Breast epithelium (tissue), 4 donors: ENCODE measurements around the gene TOMM34. TPM values are rescaled to one million over a fixed set of nuclear protein-coding genes. Genes with fewer than 3 reads are reported as not detected.

Source experiments
- DNase-seq, 2 donors: peaks; one replicate each; pipeline ENCODE4 v3.0.0-alpha.2; 2019; ENCODE audit warnings: low spot score in 2 of 2
- H3K27ac ChIP-seq, 2 donors: fragments of 200-600 bp; sonication (generic) in 1 of 2; one replicate each; pipeline ENCODE4 v1.5.1; 2016 to 2019; ENCODE audit warnings: mild to moderate bottlenecking in 1 of 2
- H3K27me3 ChIP-seq, 2 donors: fragments of 200-600 bp; sonication (generic) in 1 of 2; one replicate each; pipeline versions ENCODE4 v1.5.1 to v1.6.0; 2017 to 2019; ENCODE audit warnings: control low read depth in 1 of 2, mild to moderate bottlenecking in 1 of 2
- H3K36me3 ChIP-seq: fragments of 200-600 bp; one replicate; pipeline ENCODE4 v1.5.1; 2019
- H3K4me1 ChIP-seq, 2 donors: fragments of 200-600 bp; sonication (generic); one replicate each; pipeline ENCODE4 v1.5.1; 2016 to 2019; ENCODE audit warnings: control low read depth in 1 of 2
- H3K4me3 ChIP-seq, 3 donors: fragments of 200-600 bp; sonication (generic); 1 replicate in 2 of 3; 2 replicates in 1 of 3; pipeline ENCODE4 v1.5.1; 2016 to 2019; ENCODE audit warnings: mild to moderate bottlenecking in 3 of 3, moderate library complexity in 2 of 3
- H3K9me3 ChIP-seq, 2 donors: fragments of 200-600 bp; sonication (generic) in 1 of 2; one replicate each; pipeline ENCODE4 v1.5.1; 2016 to 2019; ENCODE audit warnings: control low read depth in 1 of 2
- POLR2A ChIP-seq: fragments of 450-650 bp; IDR thresholded peaks from one replicate; pipeline ENCODE4 v1.6.1; 2016; ENCODE audit warnings: antibody characterized with exemption, mild to moderate bottlenecking, moderate library complexity
- POLR2AphosphoS5 ChIP-seq, 3 donors: sonication (generic); formaldehyde crosslinking; IDR thresholded peaks; one replicate each; pipeline ENCODE4 v1.6.1; 2017; ENCODE audit warnings: antibody characterized with exemption in 3 of 3
- intact Hi-C: fragments of 100-400 bp; cut with DNase I; formaldehyde crosslinking; loops from one replicate; pipeline ENCODE4 v1.15.1; 2023; ENCODE audit warnings: low total_unique reads
- total RNA-seq, 3 donors: library from RNA; depleted of rRNA; stranded (reverse); fragments of >200 nt; gene quantifications; one replicate each; pipeline ENCODE4 v1.1.0, GENCODE V29; 2016
- TF ChIP-seq, protein P1 (sequence below), 3 donors: fragments of 450-650 bp; IDR thresholded peaks; one replicate each; pipeline ENCODE4 v1.5.1; 2016 to 2017; ENCODE audit warnings: antibody characterized with exemption in 3 of 3, mild to moderate bottlenecking in 3 of 3, moderate library complexity in 3 of 3

TOMM34 gene
- total RNA-seq, 3 donors from 2014 or later: 14.6 to 21.0 (median 20.3) TPM

DNA sequence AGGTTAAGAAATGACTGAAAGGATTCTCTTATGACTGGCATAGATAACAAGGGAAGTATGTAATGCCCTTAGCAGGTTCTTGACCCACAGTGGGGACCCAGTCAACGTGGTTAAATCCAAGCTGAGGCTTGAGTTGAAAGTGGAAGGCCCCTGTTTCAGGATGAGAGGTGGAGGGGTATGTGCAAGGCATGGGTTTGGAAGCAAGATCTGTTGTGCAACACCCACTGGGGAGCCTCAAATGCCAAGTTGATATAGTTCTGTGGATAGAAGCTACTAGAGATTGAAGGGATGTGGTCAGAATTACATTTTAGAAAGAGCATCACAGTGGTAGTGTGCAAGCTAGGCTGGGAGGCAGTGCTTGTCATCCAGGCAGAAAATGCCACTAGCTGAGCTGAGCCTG is 45.3 kb downstream of the TOMM34 start:
- Histone ChIP-seq H3K4me1 (no peaks in the 10 kb centered on the region), H3K27ac (no peak overlapping the region), H3K27me3 (no peaks in the 10 kb centered on the region), H3K36me3 (no peaks in the 10 kb centered on the region), H3K4me3 (no peak overlapping the region), H3K9me3 (no peaks in the 10 kb centered on the region)
- DNase-seq: no peak
- intact Hi-C loops: loop anchor here (5.0 kb wide), 1 partner anchor 903 kb away; no protein-coding TSS in a partner anchor
- TF ChIP-seq POLR2A: no peak

DNA sequence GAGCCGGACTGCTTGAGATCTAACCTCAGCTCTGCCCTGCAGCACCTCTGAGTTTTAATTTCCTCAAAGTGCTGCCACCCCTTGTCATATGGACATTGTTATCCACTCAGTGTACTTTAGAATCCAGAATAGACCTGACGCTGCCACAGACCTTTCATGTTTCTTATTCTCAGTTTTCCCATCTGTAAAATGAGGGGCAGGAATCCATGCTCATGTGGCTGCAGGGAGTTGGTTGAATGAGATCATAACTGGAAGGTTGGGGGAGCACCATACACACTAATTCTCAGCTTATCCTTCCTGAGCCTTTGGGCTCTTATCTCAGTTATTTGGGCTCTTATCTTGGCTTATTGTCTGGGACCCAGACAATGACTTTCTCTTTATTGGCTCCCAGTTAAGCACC is 48.0 kb downstream of the TOMM34 start:
- Histone ChIP-seq H3K27me3 (no peaks in the 10 kb centered on the region), H3K9me3 (no peaks in the 10 kb centered on the region), H3K4me1 (peaks cover 0 to 3% of the 10 kb centered on the region in 2 donors), H3K27ac (no peak overlapping the region), H3K4me3 (no peak overlapping the region), H3K36me3 (no peaks in the 10 kb centered on the region)
- TF ChIP-seq, protein P1, sequence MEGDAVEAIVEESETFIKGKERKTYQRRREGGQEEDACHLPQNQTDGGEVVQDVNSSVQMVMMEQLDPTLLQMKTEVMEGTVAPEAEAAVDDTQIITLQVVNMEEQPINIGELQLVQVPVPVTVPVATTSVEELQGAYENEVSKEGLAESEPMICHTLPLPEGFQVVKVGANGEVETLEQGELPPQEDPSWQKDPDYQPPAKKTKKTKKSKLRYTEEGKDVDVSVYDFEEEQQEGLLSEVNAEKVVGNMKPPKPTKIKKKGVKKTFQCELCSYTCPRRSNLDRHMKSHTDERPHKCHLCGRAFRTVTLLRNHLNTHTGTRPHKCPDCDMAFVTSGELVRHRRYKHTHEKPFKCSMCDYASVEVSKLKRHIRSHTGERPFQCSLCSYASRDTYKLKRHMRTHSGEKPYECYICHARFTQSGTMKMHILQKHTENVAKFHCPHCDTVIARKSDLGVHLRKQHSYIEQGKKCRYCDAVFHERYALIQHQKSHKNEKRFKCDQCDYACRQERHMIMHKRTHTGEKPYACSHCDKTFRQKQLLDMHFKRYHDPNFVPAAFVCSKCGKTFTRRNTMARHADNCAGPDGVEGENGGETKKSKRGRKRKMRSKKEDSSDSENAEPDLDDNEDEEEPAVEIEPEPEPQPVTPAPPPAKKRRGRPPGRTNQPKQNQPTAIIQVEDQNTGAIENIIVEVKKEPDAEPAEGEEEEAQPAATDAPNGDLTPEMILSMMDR (IDR thresholded peaks at IDR 0.05): no peak
- TF ChIP-seq POLR2AphosphoS5 (IDR thresholded peaks at IDR 0.05) (no peak), POLR2A (no peak)
- intact Hi-C loops: loop anchor here (5.0 kb wide), 1 partner anchor 900 kb away; no protein-coding TSS in a partner anchor
- DNase-seq: no peak

DNA sequence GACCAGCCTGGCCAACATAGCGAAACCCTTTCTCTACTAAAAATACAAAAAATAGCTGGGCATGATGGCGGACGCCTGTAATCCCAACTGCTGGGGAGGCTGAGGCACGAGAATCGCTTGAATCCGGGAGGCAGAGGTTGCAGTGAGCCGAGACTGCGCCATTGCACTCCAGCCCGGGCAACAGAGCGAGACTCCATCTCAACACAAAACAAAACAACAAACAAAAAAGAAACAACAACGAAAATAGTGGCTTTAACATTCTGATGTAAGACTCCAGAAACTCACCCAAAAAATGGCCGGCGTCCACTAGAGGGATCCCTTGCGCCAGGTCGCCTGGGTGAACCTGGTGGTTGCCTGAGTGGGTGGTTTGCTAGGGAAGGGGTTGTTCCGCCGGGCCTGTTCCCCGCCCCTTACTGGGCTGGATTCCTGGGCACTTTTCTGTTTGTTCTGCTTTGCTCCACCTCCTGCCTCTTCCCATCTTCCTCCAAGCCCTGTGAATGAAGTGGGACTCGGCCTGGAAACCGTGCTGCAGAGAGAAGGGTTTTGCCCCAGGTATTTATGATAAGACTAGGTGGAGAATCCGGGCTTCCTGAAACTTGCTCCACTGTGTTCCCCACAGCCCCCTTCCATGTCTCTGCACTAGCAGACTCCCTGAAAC is 48.8 kb downstream of the TOMM34 start:
- TF ChIP-seq POLR2A: no peak
- TF ChIP-seq, protein P1 (IDR thresholded peaks at IDR 0.05): peak in 1 of 3 donors; percentile 25
- no peak for TF ChIP-seq POLR2AphosphoS5 (IDR thresholded peaks at IDR 0.05)
- Histone ChIP-seq H3K9me3 (no peaks in the 10 kb centered on the region), H3K27ac (no peak overlapping the region), H3K36me3 (no peaks in the 10 kb centered on the region), H3K4me1 (peaks cover 0 to 3% of the 10 kb centered on the region in 2 donors), H3K4me3 (no peak overlapping the region), H3K27me3 (no peaks in the 10 kb centered on the region)
- intact Hi-C loops: loop anchor here (5.0 kb wide), 1 partner anchor 899 kb away; no protein-coding TSS in a partner anchor
- DNase-seq: peak in 1 of 2 donors; percentile 72

DNA sequence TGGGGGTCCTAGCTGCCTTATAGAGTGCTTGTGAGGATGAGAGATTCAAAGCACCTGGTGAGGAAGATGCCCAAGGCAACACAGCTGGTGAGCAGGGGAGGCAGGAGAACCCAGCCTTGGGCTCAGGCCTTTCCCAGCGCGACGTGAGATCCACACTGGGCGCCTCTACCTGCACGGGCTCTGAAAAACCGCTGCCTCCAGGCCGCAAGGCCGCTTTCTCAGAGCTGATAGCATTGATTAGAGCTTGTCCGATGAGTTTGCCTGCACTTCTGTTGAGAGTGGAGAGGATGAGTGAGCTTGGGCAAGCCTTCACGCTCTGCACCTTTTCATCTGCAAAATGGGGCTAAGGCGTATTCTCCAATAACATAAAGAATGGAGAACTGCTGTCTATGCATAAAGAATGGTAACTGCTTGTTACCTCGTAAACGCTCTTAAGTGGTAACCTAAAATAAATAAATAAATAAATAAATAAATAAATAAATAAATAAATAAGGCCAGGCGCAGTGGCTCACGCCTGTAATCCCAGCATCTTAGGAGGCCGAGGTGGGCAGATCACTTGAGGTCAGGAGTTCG is 49.4 kb downstream of the TOMM34 start:
- H3K9me3 ChIP-seq: no peaks in the 10 kb centered on the region
- peak overlapping the region in 2 of 3 donors; percentile 80 to 85 for H3K4me3 ChIP-seq
- H3K27me3 ChIP-seq: no peaks in the 10 kb centered on the region
- no peak for TF ChIP-seq POLR2A
- TF ChIP-seq, protein P1 (IDR thresholded peaks at IDR 0.05): no peak
- DNase-seq: no peak
- intact Hi-C loops: loop anchor here (5.0 kb wide), 1 partner anchor 898 kb away; no protein-coding TSS in a partner anchor
- H3K4me1 ChIP-seq: peaks cover 0 to 3% of the 10 kb centered on the region in 2 donors
- H3K36me3 ChIP-seq: no peaks in the 10 kb centered on the region
- no peak overlapping the region for H3K27ac ChIP-seq

DNA sequence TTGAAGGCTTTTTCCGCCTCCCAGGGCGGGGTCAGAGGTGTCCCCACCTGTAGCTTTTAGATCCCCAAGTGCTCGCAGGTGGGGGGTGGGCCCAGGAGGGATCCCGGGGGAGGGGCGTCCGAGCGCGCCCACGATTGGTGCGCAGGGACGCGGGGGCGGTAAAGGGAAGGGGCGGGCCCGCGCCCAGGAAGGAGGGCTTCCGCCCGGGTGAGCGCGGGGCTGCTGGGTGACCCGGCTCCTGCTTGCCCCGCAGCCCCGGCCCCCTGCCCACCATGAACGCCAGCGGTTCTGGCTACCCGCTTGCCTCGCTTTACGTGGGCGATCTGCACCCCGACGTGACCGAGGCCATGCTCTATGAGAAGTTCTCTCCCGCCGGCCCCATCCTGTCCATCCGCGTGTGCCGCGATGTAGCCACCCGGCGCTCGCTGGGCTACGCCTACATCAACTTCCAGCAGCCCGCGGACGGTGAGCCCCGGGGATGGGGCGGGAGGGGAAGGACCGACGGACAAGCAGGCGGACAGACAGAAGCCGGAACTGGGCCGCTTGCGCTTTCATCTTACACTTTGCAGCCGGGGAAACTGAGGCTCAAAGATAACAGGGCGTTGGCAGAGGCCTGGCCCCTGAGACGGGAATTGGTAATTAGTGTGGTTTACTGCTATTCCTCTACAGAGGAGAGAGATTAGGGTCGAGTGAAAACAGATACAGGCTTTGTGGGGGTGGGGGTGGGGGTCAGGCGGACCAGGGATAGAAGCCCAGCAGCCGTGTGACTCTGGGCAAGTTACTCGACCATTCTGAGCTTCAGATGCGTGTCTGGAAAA is 50.1 kb downstream of the TOMM34 start, which contains the start of gene PABPC1L:
PABPC1L (plus strand) TSS at position 189 of the 818 bp plus-strand sequence; CDS start at position 273, 84 bp downstream.
- intact Hi-C loops: loop anchor here (5.0 kb wide), 1 partner anchor 898 kb away; no protein-coding TSS in a partner anchor
- peak in 1 of 2 donors; percentile 46 for DNase-seq
- Histone ChIP-seq H3K4me1 (peaks cover 0 to 3% of the 10 kb centered on the region in 2 donors), H3K9me3 (no peaks in the 10 kb centered on the region), H3K36me3 (no peaks in the 10 kb centered on the region), H3K27me3 (no peaks in the 10 kb centered on the region), H3K4me3 (peak within 1 kb of the TSS; percentile 55 to 85 (median 80)), H3K27ac (peak within 1 kb of the TSS in 1 of 2 donors; percentile 25)
- no peak for TF ChIP-seq POLR2AphosphoS5 (IDR thresholded peaks at IDR 0.05)
